Mammary epithelial cell (primary cell): ENCODE results near the gene TTC12.

Experiments used
- EZH2 ChIP-seq: IDR thresholded peaks from 2 replicates; pipeline ENCODE4 v1.6.1; 2012; ENCODE audit warnings: low read length, inconsistent platforms, borderline replicate concordance
- TF ChIP-seq, protein P1 (sequence below), 2 donors: IDR thresholded peaks in 1 of 2; conservative IDR thresholded peaks in 1 of 2; 2 replicates each; pipeline ENCODE4 v1.5.1; 2011 to 2012; ENCODE audit warnings: inconsistent platforms in 2 of 2, low read length in 2 of 2, mild to moderate bottlenecking in 2 of 2, control low read depth in 1 of 2, low read depth in 1 of 2; ENCODE audit not compliant: insufficient read depth in 1 of 2; ENCODE audit errors: extremely low read depth in 1 of 2

DNA sequence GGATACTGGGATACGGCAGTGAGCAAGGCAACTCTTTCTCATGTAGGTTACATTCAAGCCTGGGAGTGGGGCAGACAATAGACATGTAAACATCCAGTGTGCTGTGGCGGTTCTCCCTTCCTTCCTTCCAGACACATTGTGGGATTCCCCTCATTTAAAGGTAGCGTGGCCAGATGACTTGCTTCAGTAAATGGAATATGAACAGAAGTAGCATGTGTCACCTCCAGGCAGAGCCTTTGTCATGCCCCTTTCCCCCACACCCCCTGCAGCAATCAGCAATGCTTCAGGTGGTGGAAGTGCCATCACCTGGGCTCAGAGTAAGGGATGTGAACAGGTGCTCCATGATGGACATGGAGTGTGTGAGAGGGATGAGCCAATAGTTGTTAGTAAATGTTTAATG lies 34.8 kb upstream of the TTC12 start:
- TF ChIP-seq, protein P1, sequence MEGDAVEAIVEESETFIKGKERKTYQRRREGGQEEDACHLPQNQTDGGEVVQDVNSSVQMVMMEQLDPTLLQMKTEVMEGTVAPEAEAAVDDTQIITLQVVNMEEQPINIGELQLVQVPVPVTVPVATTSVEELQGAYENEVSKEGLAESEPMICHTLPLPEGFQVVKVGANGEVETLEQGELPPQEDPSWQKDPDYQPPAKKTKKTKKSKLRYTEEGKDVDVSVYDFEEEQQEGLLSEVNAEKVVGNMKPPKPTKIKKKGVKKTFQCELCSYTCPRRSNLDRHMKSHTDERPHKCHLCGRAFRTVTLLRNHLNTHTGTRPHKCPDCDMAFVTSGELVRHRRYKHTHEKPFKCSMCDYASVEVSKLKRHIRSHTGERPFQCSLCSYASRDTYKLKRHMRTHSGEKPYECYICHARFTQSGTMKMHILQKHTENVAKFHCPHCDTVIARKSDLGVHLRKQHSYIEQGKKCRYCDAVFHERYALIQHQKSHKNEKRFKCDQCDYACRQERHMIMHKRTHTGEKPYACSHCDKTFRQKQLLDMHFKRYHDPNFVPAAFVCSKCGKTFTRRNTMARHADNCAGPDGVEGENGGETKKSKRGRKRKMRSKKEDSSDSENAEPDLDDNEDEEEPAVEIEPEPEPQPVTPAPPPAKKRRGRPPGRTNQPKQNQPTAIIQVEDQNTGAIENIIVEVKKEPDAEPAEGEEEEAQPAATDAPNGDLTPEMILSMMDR (conservative IDR thresholded peaks at IDR 0.05 in 1 of 2, IDR thresholded peaks at IDR 0.05 in 1 of 2; ENCODE audit: extremely low read depth in 1 of 2, insufficient read depth in 1 of 2, low read depth in 1 of 2, low read length in 2 of 2) = no peak
- TF ChIP-seq EZH2 = no peak
